HS-27A (cell line): ENCODE measurements around the gene MPP7.
"Not testable (repeated sequence)": the region's sequence is repeated elsewhere in the genome, so short reads cannot be mapped to it uniquely, and the experiment has no call there.

Experiments
- DNase-seq: peaks from one replicate; pipeline ENCODE4 v3.0.0-alpha.2; 2012; ENCODE audit warnings: low read depth, missing footprints

The MPP7 gene

DNA sequence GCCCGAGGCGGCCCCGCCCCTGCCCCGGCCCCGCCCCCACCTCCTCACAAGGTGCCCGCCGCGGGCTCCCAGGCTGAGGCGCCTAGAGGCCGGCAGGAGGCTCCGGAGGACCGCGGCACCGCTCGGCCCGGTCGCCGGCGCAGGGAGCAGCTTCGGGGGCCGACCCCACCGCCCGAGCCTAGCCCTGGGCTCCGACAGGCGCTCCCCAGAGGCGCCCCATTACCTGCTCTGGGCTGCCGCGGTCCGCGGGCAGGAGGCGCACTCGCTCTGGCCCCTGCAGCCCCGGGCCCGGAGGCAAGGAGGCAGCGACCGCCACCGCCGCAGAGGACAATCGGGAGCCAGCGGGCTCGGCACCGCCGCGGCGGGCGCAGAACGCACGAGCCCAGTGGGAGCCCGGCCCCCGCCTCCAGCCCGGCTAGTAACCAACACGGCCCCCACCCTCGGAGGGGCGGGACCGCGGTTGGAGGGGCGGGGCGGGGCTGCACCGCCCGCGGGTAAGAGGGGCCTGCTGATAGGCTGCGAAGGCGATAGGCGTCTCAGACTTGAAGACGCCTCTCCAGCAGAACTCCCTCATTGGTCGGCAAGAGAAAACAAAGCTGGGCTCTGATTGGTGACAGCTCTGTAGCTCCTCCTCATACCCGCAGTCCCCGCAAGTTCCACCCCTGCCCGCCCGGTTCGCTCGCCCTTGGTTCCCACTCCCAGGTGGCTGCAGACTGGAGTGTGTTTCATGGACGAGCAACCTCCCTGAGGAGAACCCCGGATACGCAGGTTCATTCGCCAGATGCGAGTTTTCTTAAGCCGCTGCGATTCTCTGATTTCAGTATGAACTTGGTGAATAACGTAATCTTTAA, at the start of gene MPP7:
TSS of gene MPP7 (minus strand) at position 427 of the 851 bp plus-strand sequence. CDS start 64,460 bp downstream, outside the sequence.
- peak; percentile 84 for DNase-seq

DNA sequence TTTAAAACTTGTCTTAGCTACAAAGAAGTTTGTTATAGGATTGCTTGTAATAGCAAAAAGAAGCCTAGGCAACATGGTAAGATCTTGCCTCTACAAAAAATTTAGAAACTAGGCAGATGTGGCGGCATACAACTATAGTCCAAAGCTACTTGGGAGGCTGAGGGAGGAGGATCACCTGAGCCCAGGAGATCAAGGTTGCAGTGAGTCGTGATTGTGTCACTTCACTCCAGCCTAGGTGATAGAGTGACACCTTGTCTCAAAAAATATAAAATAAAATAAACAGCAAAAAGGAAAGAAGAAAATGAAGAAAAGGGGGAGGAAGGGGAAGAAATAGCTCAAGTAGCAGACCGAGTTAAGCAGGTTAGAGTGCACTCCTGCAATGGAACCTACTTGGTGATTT, 47.0 kb upstream of the MPP7 start:
- DNase-seq = no peak

DNA sequence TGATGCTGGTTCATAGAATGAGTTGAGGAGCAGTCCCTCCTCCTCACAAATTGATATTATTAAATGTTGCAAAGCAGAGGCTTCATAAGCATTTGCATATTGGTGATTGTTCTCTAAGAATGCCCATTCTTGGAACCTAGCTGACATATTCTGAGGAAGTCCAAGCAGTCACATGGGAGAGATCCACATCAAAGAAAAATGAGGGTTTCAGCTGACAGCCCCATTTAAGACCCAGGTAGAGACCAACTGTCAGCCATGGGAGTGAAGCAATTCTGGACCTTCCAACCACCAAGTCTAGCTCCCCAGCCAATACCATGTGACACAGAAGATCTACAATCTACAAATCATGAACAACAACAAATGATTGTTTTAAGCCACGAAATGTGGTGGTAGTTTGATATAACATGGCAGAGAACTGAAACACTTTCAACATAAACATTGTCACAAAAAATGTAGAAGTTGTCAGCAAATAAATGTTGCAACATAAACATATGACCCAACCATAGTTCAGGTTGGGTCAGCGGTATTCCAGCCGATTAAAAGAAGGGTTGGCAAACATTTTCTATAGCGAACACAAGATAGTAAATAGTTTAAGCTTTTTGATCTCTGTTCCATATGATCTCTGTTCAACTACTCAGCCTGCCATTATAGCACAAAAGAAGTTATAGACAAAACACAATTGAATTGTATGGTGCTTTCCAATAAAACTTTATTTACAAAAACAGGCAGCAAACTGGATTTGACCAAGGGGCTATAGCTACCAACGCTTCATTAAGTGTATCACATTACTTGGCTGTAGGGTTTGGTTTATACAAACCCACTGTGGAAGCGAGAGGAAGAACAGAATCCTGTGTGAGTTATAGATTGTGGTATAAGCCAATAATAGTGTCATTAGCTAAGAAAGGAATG, 41.4 kb upstream of the MPP7 start:
- no peak for DNase-seq

DNA sequence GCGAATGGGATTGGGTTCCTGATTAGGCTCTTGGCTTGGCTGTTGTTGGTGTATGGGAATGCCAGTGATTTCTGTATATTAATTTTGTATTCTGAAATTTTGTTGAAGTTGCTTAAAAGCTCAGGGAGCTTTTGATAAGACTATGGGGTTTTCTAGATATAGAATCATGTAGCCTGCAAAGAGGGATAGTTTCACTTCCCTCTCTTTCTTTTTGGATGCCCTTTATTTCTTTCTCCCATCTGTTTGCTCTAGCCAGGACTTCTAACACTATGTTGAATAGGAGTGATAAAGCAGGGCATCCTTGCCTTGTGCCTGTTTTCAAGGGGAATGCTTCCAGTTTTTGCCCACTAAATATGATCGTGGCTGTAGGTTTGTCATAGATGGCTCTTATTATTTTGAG, 40.4 kb upstream of the MPP7 start:
- DNase-seq = no peak

DNA sequence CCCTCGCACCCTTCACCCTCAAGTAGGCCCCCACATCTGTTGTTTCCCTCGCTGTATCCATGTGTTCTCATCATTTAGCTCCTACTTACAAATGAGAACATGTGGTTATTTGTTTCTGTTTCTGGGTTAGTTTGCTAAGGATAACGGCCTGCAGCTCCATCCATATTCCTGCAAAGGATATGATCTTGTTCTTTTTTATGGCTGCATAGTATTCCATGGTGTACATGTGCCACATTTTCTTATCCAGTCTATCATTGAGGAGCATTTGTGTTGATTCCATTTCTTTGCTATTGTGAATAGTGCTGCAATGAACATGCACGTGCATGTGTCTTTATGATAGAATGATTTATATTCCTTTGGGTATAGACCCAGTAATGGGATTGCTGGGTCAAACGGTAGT, 38.8 kb upstream of the MPP7 start:
- DNase-seq = not testable (repeated sequence)

DNA sequence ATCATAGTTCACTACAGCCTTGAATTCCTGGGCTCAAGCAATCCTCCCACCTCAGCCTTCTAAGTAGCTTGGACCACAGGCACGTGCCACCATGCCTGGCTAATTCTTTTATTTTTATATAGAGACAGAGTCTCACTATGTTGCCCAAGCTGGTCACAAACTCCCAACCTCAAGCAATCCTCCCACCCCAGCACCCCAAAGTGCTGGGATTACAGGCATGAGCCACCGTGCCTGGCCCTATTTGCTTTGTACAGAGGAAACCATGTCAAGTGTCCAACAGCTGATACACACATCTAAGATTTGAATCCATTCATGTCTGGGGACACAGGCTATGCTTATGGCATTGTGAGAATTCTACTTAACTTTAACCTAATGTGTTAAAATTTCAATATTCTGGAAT, 29.9 kb upstream of the MPP7 start:
- no peak for DNase-seq

DNA sequence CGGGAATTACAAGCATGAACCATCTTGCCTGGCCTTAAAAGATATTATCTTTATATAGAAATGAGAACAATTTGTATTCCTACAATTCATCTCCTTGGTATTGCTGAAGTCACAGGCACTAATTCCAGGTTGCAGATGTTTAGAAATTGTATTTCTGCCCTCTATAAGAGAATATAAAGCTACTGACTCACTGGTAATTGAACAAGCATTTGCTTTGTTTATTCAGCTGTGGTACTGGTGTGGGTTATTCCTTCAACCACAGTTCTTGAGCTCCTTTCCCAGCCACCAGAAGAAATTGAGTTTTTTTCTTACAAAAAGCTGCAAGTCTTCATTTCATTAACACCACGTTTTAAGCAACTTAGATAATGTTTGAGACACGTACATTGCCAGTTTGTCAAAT, 29.0 kb upstream of the MPP7 start:
- peak; percentile 62 for DNase-seq

DNA sequence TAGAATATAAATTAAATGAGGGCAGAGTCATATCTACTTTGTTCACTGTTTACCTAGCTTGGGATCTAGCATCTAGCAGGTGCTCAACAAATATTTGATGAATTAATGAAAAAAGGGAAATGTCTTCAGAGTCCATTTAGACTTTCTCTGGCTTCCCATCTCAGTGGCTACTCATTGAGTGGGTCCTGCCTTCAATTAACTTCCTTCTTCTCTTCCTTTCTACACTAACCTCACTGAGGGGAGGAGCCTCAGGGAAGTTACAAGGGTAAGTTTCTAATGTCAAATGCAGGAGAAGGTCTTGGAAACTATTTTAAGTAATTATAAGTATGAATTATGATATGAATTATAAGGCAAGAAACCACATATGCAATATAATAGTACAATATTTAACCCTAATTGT, 28.2 kb upstream of the MPP7 start:
- DNase-seq = no peak

DNA sequence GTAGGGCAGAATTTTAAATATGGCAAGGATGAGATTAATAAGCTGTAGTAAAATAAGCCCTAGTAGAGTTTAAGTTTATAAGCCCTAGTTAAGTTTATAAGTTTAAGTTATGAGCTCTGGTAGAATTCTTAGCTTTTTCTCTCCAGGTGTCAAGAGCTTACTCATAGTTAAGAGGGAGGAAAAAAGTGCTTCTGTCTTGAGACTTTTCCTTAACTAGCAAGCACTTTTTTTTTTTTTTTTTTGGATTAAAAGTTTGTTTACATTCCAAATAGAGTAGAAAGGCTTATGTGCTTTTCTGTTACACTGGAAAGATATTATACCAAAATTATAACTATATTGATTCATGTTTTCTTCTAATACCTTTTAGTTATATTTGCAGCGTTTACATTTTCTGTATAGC, 25.5 kb upstream of the MPP7 start:
- DNase-seq = no peak

DNA sequence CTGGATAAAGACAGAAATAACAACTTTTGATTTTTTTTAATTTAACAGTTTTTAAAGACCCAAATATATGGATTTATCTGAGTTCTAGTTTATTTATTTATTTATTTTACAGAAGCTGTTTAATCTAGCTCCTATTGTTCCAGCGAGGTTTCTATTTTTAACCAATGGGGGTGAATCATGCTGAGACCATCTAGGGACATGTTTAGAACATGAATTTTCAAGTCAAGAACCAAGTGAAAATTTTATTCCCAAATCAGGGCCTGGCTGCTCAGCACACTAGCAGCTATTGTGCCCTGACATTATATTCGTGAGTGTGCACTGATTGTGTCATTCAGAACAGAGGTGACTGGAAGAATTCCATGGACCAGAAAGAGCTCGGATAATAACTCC, 24.6 kb upstream of the MPP7 start:
- DNase-seq = no peak

DNA sequence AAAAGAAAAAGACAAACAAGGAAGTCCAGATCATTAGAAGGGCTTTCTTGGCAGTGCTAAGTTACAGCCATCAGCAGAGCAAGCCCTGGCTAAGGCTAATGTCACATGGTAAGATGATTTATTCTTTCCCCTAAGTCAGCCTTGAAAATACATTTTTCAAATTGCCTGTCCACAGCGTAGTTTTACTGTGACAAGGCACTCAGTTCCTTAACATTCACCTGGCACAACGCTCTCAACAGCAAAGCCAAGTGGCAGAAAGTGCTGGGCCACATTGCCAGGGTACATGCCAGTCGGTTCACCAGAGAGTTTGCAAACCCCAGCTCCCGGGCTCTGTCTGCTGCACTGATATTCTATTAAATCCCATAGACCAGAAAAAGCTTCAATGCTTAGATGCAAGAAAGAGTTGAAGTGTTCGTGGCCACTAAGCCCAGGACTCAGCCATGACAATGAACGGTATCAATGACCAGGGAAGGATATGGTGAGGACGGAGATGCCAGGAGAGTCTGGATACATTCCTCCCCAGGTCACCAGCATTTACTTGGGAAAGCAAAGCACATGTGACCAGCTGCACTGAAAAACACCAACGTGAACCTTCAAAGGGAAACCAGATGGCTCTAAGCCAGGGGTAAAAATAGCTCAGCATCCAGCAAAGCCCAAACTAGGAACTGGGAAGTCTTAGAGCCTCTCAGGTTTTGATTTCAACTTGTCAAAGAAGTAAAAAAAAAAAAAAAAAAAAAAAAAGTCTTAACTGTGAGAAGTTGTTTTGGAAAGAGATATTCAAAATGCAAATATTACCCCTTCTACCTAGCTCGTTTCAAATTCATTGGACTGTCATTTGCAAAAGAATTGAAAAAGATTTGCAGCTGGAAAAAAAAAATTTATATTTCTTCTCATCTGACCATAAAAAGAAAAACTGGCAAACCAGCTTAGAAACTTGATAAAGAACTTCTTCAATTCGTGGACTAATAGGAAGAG, 23.9 kb upstream of the MPP7 start:
- DNase-seq = no peak

DNA sequence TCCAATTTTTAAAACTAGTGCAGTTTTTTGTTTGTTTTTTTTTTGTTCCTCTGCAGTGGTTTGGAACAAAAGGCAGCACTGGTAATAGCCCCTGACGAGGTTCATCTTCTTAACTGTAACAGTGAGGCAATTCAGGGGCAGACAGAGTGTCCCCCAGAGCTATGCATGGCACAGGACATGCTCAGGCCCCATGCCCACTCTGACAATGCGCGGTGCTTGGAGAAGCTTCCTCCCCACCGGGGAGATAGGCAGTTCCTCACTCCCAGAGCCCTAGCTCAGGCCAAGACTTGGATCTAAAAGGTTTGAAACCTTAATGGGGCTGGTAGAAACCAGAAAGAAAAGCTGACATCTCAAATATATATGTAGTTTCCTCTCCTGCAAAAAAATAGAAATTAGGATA, 17.9 kb upstream of the MPP7 start:
- DNase-seq = no peak

DNA sequence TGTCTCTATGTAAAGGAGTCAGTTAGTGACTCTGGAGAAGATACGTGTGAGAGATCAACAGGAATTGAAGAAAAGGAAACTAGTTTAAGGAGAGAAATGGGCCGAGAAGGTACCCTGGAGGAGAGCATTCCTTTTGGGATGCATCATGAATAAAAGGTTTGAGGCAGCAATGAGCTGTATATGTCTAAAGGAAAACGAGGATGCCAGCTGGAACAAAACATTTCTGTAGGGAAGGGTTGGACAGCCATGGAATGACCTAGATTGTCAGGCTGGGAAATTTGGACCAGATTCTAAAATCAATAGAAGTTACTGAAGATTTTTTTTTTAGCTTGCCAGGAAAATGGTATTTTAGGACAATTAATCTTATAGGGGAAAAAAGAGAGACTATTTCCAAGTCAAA, 17.2 kb upstream of the MPP7 start:
- DNase-seq = no peak

DNA sequence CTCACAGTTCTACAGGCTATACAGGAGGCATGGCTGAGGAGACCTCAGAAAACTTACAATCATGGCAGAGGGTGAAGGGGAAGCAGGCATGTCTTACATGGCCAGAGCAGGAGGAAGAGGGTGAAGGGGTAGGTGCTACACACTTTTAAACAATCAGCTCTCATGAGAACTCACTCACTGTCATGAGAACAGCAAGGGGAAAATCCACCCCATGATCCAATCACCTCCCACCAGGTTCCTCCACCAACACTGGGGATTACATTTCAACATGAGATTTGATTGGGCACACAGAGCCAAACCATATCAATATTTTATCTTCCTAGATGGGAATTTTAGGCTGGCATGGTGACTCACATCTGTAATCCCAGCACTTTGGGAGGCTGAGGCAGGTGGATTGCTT, 16.2 kb upstream of the MPP7 start:
- not testable (repeated sequence) for DNase-seq

DNA sequence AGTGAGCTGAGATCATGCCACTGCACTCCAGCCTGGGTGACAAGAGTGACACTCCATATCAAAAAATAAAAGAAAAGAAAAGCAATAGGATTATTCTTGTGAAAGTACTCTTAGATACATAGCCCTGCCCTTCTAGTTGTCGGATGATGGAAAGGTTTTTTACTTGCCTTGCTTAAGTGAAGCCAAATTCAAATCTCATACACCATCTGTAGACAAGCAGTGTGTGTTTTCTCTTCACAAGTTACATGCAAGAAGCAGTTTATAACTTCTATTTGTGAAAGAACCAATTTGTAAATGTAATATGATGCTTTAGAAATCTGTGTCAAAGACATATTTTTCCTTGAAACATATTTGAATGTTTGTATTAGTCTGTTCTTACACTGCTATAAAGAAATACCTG, 15.8 kb upstream of the MPP7 start:
- no peak for DNase-seq

DNA sequence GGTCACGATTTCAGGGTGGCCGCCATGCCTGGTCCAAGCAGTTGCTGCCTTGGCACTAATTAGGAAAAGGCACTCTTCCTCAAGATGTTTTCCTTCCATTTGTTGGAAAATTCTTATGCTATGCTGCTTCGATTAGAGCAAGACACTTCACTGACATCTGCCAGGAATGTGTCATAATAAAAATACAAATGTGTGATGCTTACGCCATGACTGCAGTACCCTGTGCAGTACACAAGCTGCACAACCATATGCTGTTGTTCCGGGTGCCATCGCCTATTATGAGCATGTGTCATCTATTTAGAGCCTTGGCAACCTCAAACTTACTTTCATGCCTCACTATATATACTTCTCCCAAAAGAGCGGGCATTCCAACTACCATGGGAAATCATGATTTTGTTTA, 14.9 kb upstream of the MPP7 start:
- no peak for DNase-seq

DNA sequence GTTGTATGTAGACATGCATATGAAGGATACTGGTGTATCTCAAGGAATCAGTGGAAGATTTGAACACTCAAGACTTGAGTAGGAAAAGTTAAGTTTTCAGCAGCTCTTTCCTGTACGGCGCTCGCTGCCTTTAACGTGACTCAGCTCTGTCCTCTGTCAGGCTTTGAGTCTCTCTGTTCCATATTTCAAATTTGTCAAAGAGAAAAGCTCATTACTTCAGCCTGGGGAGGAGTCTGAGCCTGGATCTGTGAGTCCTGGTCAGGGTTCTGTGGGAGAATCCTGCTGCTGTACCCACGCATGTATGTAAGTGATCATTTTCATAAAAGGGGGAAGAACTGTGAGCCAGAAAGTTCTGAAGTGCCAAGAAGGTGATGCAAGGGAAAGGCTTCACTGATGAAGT, 13.8 kb upstream of the MPP7 start:
- DNase-seq = no peak

DNA sequence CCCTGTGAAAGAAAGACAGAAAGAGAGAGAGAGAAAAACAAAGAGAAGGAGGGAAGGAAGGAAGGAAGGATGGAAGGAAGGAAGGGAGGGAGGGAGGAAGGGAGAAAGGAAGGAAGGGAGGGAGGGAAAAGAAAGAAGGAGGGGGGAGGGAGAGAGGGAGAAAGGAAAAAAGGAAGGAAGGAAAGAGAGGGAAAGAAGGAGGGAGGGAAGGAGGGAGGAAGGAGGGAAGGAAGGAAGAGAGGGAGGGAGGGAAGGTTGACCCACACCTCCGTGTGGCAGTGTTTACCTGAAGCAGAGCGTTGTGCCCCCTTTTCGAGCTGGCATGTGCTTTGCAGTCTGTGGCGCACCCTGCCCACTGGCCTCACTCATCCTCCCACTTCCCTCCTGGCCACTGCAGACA, 12.3 kb upstream of the MPP7 start:
- no peak for DNase-seq

DNA sequence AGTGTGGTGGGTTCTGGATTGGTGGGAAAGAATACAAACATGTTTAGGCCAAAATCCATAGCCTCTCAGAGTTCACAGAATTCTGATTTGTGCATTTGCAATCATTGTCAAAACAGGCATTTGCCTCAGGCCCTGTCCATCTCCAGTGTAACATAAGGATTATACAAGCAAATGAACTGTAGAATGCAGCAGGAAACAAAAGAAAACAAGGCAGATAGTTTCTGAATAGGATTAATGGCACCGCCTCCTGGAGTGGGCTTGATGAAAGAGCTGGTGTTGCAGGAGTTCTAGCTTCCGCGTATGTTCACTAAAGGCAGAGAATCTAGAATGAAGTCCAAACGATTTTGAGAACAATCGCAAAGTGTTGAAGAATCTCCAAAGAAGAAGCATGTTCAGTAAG, 11.3 kb upstream of the MPP7 start:
- no peak for DNase-seq

DNA sequence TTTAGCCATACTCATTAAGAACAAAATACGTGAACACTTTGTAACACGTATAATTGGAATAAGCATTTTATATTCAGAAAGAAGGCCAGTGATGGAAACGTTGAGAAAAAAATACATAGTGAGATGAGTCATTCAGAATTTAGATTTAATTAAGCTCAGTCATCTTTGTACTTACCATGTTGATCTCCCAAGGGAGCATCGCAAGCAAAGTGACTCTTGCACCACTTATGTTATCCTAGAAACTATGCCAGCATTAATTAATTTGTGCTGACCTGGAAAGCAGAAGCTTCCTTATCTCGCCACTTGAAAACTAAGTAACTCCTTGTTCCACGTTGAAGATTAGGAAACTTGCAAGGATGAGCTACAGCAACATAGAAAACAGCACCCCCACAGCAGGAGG, 9.7 kb upstream of the MPP7 start:
- DNase-seq = no peak

DNA sequence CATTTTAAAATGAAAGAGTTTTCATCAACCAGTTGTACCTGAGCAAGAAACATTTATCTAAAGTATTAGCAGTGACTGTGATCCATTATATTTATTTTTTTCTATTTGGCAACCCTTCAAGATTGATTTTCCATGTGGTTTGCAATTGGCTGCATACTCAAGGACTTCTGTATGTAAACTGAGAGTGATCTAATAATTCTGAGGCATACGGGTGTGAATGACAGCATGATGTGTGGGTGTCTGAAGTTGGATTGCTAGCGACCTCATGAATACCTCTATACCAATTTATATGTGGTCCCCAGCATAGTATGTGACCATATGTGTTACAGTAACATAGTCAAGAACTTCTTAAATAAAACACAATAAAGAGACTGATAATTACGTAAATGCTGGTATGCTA, 8.2 kb upstream of the MPP7 start:
- no peak for DNase-seq

DNA sequence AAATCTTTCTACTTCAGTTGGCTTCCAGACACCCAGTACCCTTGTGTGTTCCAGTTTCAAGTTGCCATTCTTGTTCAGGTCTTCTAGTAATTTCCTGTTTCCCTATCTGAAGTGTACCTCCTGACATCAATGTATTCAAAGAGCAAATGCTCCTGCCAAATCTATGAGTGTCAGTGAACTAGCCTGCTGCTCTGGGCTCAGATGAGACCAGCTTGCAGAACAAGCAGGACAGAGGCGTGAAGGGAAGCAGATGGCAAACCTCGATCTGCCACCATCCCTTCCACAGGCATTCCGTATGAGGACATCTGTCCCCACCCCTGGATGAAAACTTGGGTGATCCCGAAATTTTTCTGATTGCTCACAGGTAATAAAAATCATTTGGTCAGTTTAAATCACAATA, 4.4 kb upstream of the MPP7 start:
- no peak for DNase-seq
